ENCODE measurements around the gene MAST3.

DNA sequence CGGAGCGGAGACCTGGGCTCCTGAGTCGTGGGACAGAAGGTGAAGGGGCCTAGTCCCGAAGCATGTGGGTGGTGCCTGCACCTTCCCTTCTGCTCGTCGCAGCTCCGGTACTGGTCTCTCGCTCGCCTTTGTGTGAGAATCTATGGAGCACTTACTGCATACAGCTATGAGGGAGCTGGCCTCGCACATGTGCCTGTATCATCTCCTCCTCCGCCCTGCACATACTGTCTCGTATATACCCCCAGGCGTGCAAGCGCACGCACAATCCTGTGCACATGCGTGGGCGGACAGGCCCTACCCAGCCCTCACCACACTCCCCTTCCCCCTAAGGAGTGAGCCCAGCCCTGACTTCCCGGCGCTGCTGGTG is 64.0 kb downstream of the MAST3 start:
- TF ChIP-seq, protein P1, sequence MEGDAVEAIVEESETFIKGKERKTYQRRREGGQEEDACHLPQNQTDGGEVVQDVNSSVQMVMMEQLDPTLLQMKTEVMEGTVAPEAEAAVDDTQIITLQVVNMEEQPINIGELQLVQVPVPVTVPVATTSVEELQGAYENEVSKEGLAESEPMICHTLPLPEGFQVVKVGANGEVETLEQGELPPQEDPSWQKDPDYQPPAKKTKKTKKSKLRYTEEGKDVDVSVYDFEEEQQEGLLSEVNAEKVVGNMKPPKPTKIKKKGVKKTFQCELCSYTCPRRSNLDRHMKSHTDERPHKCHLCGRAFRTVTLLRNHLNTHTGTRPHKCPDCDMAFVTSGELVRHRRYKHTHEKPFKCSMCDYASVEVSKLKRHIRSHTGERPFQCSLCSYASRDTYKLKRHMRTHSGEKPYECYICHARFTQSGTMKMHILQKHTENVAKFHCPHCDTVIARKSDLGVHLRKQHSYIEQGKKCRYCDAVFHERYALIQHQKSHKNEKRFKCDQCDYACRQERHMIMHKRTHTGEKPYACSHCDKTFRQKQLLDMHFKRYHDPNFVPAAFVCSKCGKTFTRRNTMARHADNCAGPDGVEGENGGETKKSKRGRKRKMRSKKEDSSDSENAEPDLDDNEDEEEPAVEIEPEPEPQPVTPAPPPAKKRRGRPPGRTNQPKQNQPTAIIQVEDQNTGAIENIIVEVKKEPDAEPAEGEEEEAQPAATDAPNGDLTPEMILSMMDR (IDR thresholded peaks at IDR 0.05; ENCODE audit: poor library complexity, severe bottlenecking) = no peak
- TF ChIP-seq MXI1 (conservative IDR thresholded peaks at IDR 0.05; ENCODE audit: poor library complexity, severe bottlenecking) (no peak), EP300 (conservative IDR thresholded peaks at IDR 0.05; ENCODE audit: poor library complexity, severe bottlenecking) (no peak), SMC3 (conservative IDR thresholded peaks at IDR 0.05; ENCODE audit: poor library complexity) (no peak), RAD21 (conservative IDR thresholded peaks at IDR 0.05) (no peak), EZH2 (IDR thresholded peaks at IDR 0.05; ENCODE audit: borderline replicate concordance, insufficient read depth, low read length, poor library complexity, severe bottlenecking) (no peak), POLR2AphosphoS5 (IDR thresholded peaks at IDR 0.05) (no peak), TAF1 (IDR thresholded peaks at IDR 0.05; ENCODE audit: low read depth) (no peak)
- TF ChIP-seq, protein P2, sequence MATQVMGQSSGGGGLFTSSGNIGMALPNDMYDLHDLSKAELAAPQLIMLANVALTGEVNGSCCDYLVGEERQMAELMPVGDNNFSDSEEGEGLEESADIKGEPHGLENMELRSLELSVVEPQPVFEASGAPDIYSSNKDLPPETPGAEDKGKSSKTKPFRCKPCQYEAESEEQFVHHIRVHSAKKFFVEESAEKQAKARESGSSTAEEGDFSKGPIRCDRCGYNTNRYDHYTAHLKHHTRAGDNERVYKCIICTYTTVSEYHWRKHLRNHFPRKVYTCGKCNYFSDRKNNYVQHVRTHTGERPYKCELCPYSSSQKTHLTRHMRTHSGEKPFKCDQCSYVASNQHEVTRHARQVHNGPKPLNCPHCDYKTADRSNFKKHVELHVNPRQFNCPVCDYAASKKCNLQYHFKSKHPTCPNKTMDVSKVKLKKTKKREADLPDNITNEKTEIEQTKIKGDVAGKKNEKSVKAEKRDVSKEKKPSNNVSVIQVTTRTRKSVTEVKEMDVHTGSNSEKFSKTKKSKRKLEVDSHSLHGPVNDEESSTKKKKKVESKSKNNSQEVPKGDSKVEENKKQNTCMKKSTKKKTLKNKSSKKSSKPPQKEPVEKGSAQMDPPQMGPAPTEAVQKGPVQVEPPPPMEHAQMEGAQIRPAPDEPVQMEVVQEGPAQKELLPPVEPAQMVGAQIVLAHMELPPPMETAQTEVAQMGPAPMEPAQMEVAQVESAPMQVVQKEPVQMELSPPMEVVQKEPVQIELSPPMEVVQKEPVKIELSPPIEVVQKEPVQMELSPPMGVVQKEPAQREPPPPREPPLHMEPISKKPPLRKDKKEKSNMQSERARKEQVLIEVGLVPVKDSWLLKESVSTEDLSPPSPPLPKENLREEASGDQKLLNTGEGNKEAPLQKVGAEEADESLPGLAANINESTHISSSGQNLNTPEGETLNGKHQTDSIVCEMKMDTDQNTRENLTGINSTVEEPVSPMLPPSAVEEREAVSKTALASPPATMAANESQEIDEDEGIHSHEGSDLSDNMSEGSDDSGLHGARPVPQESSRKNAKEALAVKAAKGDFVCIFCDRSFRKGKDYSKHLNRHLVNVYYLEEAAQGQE (IDR thresholded peaks at IDR 0.05; ENCODE audit: borderline replicate concordance) = no peak
